Measurements from ENCODE around the gene PGP.

DNA sequence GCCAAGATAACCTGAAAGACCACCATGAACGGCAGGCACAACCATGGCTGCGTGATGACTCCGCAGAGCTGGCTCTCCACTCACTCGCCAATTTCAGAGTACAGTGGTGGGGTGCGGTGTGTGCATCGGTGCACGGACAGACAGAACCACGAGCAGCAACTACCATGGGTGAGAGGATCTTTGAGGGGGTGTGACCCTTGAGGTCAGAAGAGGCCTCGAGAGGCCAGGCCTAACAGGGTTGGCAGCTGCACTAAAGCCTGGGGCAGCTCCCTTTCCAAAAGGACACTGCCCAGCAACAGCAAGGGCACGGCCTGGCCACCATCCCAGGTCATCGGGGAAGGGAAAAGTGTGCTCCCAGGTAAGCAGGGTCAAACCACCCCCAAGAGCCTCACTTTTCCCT, 38.7 kb upstream of the PGP start:
- TF ChIP-seq, protein P1, sequence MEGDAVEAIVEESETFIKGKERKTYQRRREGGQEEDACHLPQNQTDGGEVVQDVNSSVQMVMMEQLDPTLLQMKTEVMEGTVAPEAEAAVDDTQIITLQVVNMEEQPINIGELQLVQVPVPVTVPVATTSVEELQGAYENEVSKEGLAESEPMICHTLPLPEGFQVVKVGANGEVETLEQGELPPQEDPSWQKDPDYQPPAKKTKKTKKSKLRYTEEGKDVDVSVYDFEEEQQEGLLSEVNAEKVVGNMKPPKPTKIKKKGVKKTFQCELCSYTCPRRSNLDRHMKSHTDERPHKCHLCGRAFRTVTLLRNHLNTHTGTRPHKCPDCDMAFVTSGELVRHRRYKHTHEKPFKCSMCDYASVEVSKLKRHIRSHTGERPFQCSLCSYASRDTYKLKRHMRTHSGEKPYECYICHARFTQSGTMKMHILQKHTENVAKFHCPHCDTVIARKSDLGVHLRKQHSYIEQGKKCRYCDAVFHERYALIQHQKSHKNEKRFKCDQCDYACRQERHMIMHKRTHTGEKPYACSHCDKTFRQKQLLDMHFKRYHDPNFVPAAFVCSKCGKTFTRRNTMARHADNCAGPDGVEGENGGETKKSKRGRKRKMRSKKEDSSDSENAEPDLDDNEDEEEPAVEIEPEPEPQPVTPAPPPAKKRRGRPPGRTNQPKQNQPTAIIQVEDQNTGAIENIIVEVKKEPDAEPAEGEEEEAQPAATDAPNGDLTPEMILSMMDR (IDR thresholded peaks at IDR 0.05), result no peak
- no peak for TF ChIP-seq POLR2A (IDR thresholded peaks at IDR 0.05)

All from Peyer's patch (tissue), 4 donors.